Forelimb muscle (tissue), 1 donor: ENCODE results near the gene HNRNPDL. TPM values are rescaled to one million over a fixed set of nuclear protein-coding genes. Genes with fewer than 3 reads are reported as not detected.
"Not testable (repeated sequence)": the region's sequence is repeated elsewhere in the genome, so short reads cannot be mapped to it uniquely, and the experiment has no call there.

Experiments
- DNase-seq: peaks from one replicate; pipeline ENCODE4 v3.0.0-alpha.2; 2013; ENCODE audit warnings: low read depth
- polyA plus RNA-seq: library from polyadenylated mRNA; unstranded; fragments of 120-200 nt; gene quantifications from one replicate; pipeline ENCODE4 v1.2.1, GENCODE V29; 2013; ENCODE audit not compliant: insufficient read length

HNRNPDL gene
- 355 TPM for polyA plus RNA-seq

GRCh38 chr4:82430193-82430963, at the start of gene HNRNPDL, which contains the start of gene ENOPH1:
Gene HNRNPDL, minus strand, starts transcription at chr4:82430462. Its CDS starts 772 bp downstream, at chr4:82429690.
Gene ENOPH1, plus strand, starts transcription at chr4:82430590. Its CDS starts 240 bp downstream, at chr4:82430830.
- DNase-seq: peak; percentile 93

GRCh38 chr4:82479562-82479961, 49.3 kb upstream of the HNRNPDL start:
- no peak for DNase-seq

GRCh38 chr4:82477469-82477868, 47.2 kb upstream of the HNRNPDL start:
- DNase-seq: not testable (repeated sequence)

- DNase-seq: not testable (repeated sequence)
Observed at GRCh38 chr4:82475931-82476330, 45.7 kb upstream of the HNRNPDL start.

- DNase-seq: no peak
Observed at GRCh38 chr4:82473621-82474164, 43.4 kb upstream of the HNRNPDL start.

- not testable (repeated sequence) for DNase-seq
Observed at GRCh38 chr4:82473080-82473479, 42.8 kb upstream of the HNRNPDL start.

DNA sequence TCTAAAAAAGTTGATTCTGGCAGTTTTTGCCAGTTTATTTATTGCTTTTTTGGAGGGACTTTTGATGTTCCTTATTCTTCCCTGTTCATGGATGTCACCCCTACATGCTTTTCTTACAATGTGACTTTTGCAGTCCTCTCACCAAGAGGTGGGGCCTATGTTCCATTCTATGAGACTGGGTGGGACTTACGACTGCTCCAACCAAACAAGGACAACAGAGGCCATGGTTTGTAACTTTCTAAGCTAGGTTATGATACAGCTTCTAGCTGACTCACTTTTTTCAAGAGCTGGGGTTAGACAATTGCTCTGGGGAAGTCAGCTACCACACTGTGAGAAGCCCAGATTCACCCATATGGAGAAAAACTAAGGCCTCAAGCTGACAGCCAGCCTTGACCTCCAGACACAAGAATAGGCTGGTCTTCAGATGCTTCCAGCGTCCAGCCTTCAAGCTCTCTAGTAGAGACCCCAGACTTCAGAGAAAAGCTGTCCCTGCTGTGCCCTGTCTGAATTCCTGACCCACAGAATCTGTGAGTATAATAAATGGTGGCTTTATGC, 39.6 kb upstream of the HNRNPDL start:
- no peak for DNase-seq

- DNase-seq: no peak
Observed at GRCh38 chr4:82467471-82467870, 37.2 kb upstream of the HNRNPDL start.

GRCh38 chr4:82463221-82463620, 33.0 kb upstream of the HNRNPDL start:
- DNase-seq: no peak

GRCh38 chr4:82462415-82462831, 32.2 kb upstream of the HNRNPDL start:
- DNase-seq: peak; percentile 79

- DNase-seq: no peak
Observed at GRCh38 chr4:82461710-82462109, 31.4 kb upstream of the HNRNPDL start.

DNA sequence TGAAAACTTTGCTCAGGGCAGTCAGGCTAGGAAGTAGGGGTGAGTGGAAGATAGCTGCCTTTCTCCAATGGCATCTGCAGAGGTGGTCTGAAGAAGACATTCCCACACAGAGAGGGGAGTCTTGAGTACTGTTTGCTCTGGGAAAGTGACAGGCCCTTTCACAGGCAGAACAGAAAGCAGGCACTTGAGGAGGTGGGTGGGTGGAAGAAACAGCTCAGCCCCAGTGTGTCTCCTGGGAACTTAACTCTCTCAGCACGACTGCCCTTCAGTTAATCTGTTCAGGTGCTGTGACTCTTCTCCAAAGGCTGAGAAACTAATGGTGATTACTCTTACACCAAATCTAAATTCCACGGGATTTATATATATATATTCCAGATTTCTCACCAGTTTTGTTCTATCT, 28.5 kb upstream of the HNRNPDL start:
- no peak for DNase-seq

- DNase-seq: no peak
Observed at GRCh38 chr4:82457266-82457665, 27.0 kb upstream of the HNRNPDL start.

DNA sequence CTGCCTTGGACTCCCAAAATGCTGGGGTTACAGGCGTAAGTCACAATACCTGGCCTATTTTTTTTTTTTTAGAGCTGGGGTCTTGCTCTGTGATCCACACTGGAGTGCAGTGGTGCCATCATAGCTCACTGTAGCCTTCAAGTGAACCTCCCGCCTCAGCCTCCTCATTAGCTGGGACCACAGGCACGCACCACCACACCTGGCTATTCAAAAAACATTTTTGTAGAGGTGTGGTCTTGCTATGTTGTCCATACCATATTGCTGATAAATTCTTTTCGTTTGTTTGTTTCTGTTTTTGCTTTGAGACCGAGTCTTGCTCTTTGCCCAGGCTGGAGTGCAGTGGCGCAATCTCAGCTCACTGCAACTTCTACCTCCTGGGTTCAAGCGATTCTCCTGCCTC, 21.8 kb upstream of the HNRNPDL start:
- no peak for DNase-seq

- DNase-seq: no peak
Observed at GRCh38 chr4:82450966-82451755, 20.9 kb upstream of the HNRNPDL start.

- DNase-seq: no peak
Observed at GRCh38 chr4:82447886-82448285, 17.6 kb upstream of the HNRNPDL start.

DNA sequence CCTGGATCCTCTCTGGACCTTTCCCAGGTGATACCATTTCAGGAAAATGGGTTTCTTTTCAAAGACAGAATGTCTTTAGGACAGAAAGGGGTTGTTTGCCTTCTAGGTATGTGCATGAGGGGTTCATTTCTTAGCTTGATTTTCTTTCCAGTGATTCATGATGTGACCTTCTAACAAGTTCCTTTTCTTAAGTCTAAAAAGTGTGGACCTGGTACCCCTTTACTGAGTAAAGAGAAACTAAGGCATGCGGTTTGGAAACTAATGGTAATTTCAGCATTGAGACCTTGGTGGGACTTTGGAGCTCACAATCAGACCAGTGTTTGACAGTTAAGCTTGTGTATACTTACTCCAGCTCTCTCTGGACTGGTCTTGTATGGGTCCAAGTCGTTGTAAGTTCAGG, 8.8 kb upstream of the HNRNPDL start:
- no peak for DNase-seq

DNA sequence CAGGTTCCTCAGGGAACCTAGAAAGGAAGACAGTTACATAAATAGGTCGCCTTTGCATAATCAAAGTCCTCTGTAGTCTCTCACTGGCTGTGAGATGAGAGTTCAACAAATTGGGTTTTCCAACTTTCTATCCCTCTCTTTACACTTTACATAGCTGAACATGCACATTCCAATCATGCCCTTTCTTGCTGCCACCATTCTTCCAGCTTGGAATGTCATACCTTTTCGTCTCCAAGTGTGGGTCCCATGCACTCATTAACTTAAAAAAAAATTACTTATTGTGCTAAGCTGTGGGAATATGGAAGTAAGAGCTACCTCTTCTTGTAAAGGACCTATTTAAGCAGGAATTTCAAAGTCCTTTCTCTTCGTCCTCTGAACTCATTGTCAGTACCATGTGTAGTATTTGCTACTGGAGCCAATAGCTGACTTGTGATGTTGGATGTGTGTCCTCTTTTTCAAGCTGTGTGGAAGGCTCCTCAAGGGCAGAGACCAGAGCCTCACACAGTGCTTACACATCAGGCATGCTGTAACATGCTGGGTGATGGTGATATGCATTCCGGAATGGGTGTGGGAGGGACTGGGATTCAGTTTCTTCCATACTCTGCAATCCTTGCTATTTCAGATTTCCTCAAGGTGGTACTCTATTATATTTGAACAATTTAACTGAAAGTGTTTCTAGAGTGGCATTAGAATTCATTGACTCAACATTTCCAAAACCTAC, 7.2 kb upstream of the HNRNPDL start:
- DNase-seq: no peak

- no peak for DNase-seq
Observed at GRCh38 chr4:82436780-82437179, 6.5 kb upstream of the HNRNPDL start.

- DNase-seq: no peak
Observed at GRCh38 chr4:82436130-82436529, 5.9 kb upstream of the HNRNPDL start.

- DNase-seq: no peak
Observed at GRCh38 chr4:82434949-82435348, 4.7 kb upstream of the HNRNPDL start.

DNA sequence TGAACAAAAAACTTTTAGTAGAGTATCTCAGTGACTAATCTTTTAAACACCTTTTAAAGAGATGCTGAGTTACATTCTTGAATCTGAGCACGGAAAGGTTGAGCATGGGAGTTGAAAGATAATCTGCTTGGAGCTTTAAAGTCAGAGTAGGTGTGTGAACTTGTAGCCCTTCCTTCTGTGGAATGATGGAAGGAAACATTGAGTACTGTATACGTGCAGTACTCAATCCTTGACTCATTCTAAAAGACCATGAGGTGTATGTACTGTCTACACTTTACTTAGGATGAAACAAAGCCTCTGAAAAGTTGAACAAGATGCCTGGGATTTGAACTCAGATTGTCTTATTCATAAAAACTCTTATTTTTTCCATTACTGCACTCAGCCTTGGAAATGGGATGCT, 3.5 kb upstream of the HNRNPDL start:
- no peak for DNase-seq
